ENCODE measurements around the gene DOK7. TPM values are rescaled to one million over a fixed set of nuclear protein-coding genes. Genes with fewer than 3 reads are reported as not detected.

Gene DOK7
- total and polyA plus RNA-seq, 2 experiments from 2014 or later: 0.23 to 1.8 TPM

- no peaks in the 10 kb centered on the region for H3K9me2 ChIP-seq (replicated peaks; ENCODE audit: insufficient read depth)
- H3K9me3 ChIP-seq (ENCODE audit: low read depth): no peaks in the 10 kb centered on the region
- no peaks in the 10 kb centered on the region for H4K20me1 ChIP-seq (ENCODE audit: insufficient read depth, poor library complexity, severe bottlenecking)
- H3K27me3 ChIP-seq: no peaks in the 10 kb centered on the region
- H3K4me3 ChIP-seq: no peak overlapping the region
- H2AFZ ChIP-seq: no peak overlapping the region
- no peak for TF ChIP-seq EZH2 (IDR thresholded peaks at IDR 0.05; ENCODE audit: borderline replicate concordance)
- no peak for TF ChIP-seq EZH2phosphoT487 (IDR thresholded peaks at IDR 0.05; ENCODE audit: low read depth, severe bottlenecking, unreplicated experiment)
- no peak for TF ChIP-seq CTCF (IDR thresholded peaks at IDR 0.05; ENCODE audit: poor library complexity)
- DNase-seq (ENCODE audit: low spot score): no peak
- no peak overlapping the region for H3K27ac ChIP-seq
- H3K4me1 ChIP-seq (ENCODE audit: insufficient read depth): no peaks in the 10 kb centered on the region
- H3K4me2 ChIP-seq: no peak overlapping the region
- no peaks in the 10 kb centered on the region for H3K79me2 ChIP-seq
- WGBS (ENCODE audit: low lambda C conversion rate, missing lambda C conversion rate): 91% methylated on average over 33 of the region's 33 CpGs
- H3K36me3 ChIP-seq (replicated peaks; ENCODE audit: insufficient read depth, low read depth): no peaks in the 10 kb centered on the region
Measured at GRCh38 chr4:3415471-3416141, 47.5 kb upstream of the DOK7 start.

GRCh38 chr4:3416270-3416669 lies 46.8 kb upstream of the DOK7 start:
- Histone ChIP-seq H3K9me3 (ENCODE audit: low read depth) (no peaks in the 10 kb centered on the region), H3K4me1 (ENCODE audit: insufficient read depth) (no peaks in the 10 kb centered on the region), H3K27ac (no peak overlapping the region), H3K9me2 (replicated peaks; ENCODE audit: insufficient read depth) (no peaks in the 10 kb centered on the region), H3K36me3 (replicated peaks; ENCODE audit: insufficient read depth, low read depth) (no peaks in the 10 kb centered on the region), H3K4me2 (no peak overlapping the region), H3K27me3 (no peaks in the 10 kb centered on the region), H2AFZ (no peak overlapping the region), H3K4me3 (no peak overlapping the region), H3K79me2 (no peaks in the 10 kb centered on the region), H4K20me1 (ENCODE audit: insufficient read depth, poor library complexity, severe bottlenecking) (no peaks in the 10 kb centered on the region)
- 94% methylated on average over 18 of the region's 18 CpGs for WGBS (ENCODE audit: low lambda C conversion rate, missing lambda C conversion rate)
- no peak for DNase-seq (ENCODE audit: low spot score)
- TF ChIP-seq CTCF (IDR thresholded peaks at IDR 0.05; ENCODE audit: poor library complexity) (no peak), EZH2 (IDR thresholded peaks at IDR 0.05; ENCODE audit: borderline replicate concordance) (no peak), EZH2phosphoT487 (IDR thresholded peaks at IDR 0.05; ENCODE audit: low read depth, severe bottlenecking, unreplicated experiment) (no peak)

DNA sequence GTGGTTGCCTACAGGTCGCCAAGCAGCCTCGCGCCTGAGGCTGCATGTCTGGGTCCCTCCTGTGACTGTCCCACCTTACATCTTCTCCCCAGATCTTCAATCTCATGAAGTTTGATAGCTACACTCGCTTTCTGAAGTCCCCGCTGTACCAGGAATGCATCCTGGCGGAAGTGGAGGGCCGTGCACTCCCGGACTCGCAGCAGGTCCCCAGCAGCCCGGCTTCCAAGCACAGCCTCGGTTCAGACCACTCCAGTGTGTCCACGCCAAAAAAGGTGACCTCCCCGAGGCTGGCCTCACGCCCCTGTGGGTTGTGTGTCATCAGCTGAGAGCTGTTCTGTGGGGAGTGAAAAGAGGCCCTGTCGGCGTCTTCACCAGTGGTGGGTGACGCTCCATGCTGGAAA lies 46.3 kb upstream of the DOK7 start:
- H4K20me1 ChIP-seq (ENCODE audit: insufficient read depth, poor library complexity, severe bottlenecking): no peaks in the 10 kb centered on the region
- DNase-seq (ENCODE audit: low spot score): no peak
- no peaks in the 10 kb centered on the region for H3K9me2 ChIP-seq (replicated peaks; ENCODE audit: insufficient read depth)
- H3K79me2 ChIP-seq: no peaks in the 10 kb centered on the region
- WGBS (ENCODE audit: low lambda C conversion rate, missing lambda C conversion rate): 98% methylated on average over 17 of the region's 17 CpGs
- H3K4me2 ChIP-seq: no peak overlapping the region
- no peak for TF ChIP-seq EZH2 (IDR thresholded peaks at IDR 0.05; ENCODE audit: borderline replicate concordance)
- no peak overlapping the region for H3K4me3 ChIP-seq
- no peak overlapping the region for H2AFZ ChIP-seq
- no peaks in the 10 kb centered on the region for H3K27me3 ChIP-seq
- no peaks in the 10 kb centered on the region for H3K9me3 ChIP-seq (ENCODE audit: low read depth)
- H3K36me3 ChIP-seq (replicated peaks; ENCODE audit: insufficient read depth, low read depth): no peaks in the 10 kb centered on the region
- H3K27ac ChIP-seq: no peak overlapping the region
- no peaks in the 10 kb centered on the region for H3K4me1 ChIP-seq (ENCODE audit: insufficient read depth)

- no peaks in the 10 kb centered on the region for H3K27me3 ChIP-seq
- no peaks in the 10 kb centered on the region for H3K9me3 ChIP-seq (ENCODE audit: low read depth)
- no peak overlapping the region for H2AFZ ChIP-seq
- whole genome bisulfite sequencing (ENCODE audit: low lambda C conversion rate, missing lambda C conversion rate): 97% methylated on average over 21 of the region's 21 CpGs
- no peaks in the 10 kb centered on the region for H3K79me2 ChIP-seq
- TF ChIP-seq EZH2 (IDR thresholded peaks at IDR 0.05; ENCODE audit: borderline replicate concordance): no peak
- no peak for TF ChIP-seq CTCF (IDR thresholded peaks at IDR 0.05; ENCODE audit: poor library complexity)
- TF ChIP-seq EZH2phosphoT487 (IDR thresholded peaks at IDR 0.05; ENCODE audit: low read depth, severe bottlenecking, unreplicated experiment): no peak
- no peak overlapping the region for H3K27ac ChIP-seq
- no peak for DNase-seq (ENCODE audit: low spot score)
- no peaks in the 10 kb centered on the region for H3K4me1 ChIP-seq (ENCODE audit: insufficient read depth)
- no peaks in the 10 kb centered on the region for H3K36me3 ChIP-seq (replicated peaks; ENCODE audit: insufficient read depth, low read depth)
- H4K20me1 ChIP-seq (ENCODE audit: insufficient read depth, poor library complexity, severe bottlenecking): no peaks in the 10 kb centered on the region
- no peak overlapping the region for H3K4me2 ChIP-seq
- H3K9me2 ChIP-seq (replicated peaks; ENCODE audit: insufficient read depth): no peaks in the 10 kb centered on the region
- no peak overlapping the region for H3K4me3 ChIP-seq
Measured at GRCh38 chr4:3417448-3417847, 45.7 kb upstream of the DOK7 start.

Data from hepatocyte (in vitro differentiated cells).